HG03066 (cell line): ENCODE measurements around the gene AUTS2.

ENCODE experiments used
- ATAC-seq: cut with Tn5 transposase; IDR thresholded peaks from one replicate; pipeline ENCODE4 v1.9.1; 2021; ENCODE audit warnings: low read depth; ENCODE audit not compliant: unreplicated experiment

The AUTS2 gene

GRCh38 chr7:70570961-70571360 is 972.7 kb downstream of the AUTS2 start:
- ATAC-seq = no peak

GRCh38 chr7:70571403-70571934 is 973.2 kb downstream of the AUTS2 start:
- ATAC-seq = no peak

- ATAC-seq = no peak
Observed at GRCh38 chr7:70571961-70572360, 973.7 kb downstream of the AUTS2 start.

DNA sequence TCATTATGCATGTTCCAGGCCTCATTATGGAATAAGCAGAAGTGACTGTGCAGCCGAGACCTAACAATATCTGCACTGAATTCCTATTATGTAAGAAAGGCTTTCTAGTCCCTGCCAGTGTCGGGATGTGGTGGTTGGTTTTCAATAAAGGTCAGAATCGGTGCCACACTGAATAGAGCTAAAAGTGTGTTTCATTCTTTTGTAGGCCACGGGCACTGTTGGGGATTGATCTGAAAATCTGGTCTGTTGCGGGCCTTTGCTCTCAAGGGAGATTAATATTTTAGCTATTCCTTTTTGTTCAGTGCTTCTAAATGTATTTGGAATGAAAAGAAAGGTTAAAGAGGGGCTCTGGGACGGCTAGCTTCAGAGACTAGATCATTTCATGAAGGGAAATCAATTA is 974.3 kb downstream of the AUTS2 start:
- no peak for ATAC-seq

- no peak for ATAC-seq
Observed at GRCh38 chr7:70573071-70573661, 974.9 kb downstream of the AUTS2 start.

DNA sequence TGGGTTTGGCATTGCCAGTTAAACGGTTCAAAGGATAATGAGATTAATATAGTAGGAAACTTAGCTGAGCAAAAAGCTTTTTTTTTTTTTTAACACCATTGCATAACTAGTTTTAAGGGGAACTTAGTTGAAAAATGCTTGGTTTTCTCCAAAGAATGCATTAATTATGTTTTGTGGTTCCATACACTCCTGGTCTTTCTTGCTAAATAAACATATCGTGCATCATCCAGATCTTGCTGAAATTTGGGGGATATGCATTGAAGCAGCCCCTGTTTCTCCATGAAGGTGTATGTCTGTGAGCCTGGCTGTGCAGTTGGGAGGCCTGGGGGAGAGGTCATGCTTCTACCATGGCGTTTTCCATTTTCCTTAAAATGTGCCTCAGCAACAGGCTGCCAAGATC is 975.4 kb downstream of the AUTS2 start:
- no peak for ATAC-seq

- ATAC-seq = no peak
Observed at GRCh38 chr7:70574314-70574834, 976.1 kb downstream of the AUTS2 start.

GRCh38 chr7:70574970-70575799 is 976.9 kb downstream of the AUTS2 start:
- ATAC-seq = no peak

GRCh38 chr7:70577078-70577477 is 978.8 kb downstream of the AUTS2 start:
- no peak for ATAC-seq

DNA sequence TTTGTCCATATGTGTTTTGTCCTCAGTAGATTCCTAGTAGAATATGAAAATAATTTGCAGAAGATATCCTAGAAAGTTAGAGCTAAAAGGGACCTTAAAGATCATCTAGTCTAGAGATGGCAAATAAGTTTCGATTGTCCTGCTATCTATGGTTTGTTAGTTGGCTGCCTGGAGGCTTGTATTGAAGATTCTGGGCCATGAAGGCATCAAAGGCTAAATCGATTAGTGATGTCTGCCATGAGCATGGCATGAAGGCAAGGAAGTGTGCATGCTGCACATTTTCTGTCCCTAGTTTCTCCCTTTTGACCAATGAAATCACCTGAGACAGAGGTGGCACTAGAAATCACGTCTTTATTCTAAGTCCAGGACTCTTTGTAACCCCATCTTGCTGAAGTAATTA is 979.9 kb downstream of the AUTS2 start:
- ATAC-seq = no peak

DNA sequence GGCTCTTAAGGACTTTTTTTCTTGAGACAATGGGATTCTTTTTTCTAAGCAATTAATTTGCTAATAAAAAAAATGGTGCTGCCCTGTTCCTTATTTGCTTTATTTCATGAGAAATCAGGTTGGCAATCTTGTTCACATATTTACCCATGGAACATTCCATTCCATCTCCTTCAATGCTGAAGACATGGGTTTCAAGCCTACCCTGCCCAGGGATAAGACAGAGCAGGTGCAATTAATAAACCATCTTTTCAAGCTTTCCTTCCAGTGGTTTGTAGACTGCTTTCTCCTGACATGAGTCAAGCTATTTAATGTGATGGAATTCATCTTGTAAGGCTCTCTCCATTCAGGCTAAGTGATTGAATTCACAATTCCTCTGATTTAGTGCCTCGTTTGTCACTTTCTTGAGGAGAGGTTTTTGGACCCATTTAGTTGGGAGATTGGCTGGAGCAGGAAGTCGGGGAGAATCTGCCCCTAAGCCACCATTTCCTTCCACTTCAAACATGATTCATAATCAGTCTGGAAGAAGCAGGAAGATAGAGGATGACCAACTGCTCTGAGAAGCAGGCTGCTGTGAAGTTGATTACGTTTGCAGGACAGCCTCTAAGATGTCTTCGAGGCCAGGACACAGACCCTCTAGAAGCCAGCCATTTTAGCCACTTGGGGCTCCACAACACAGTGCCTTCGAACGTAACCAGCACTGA is 981.3 kb downstream of the AUTS2 start:
- no peak for ATAC-seq

- no peak for ATAC-seq
Observed at GRCh38 chr7:70580161-70580560, 981.9 kb downstream of the AUTS2 start.

DNA sequence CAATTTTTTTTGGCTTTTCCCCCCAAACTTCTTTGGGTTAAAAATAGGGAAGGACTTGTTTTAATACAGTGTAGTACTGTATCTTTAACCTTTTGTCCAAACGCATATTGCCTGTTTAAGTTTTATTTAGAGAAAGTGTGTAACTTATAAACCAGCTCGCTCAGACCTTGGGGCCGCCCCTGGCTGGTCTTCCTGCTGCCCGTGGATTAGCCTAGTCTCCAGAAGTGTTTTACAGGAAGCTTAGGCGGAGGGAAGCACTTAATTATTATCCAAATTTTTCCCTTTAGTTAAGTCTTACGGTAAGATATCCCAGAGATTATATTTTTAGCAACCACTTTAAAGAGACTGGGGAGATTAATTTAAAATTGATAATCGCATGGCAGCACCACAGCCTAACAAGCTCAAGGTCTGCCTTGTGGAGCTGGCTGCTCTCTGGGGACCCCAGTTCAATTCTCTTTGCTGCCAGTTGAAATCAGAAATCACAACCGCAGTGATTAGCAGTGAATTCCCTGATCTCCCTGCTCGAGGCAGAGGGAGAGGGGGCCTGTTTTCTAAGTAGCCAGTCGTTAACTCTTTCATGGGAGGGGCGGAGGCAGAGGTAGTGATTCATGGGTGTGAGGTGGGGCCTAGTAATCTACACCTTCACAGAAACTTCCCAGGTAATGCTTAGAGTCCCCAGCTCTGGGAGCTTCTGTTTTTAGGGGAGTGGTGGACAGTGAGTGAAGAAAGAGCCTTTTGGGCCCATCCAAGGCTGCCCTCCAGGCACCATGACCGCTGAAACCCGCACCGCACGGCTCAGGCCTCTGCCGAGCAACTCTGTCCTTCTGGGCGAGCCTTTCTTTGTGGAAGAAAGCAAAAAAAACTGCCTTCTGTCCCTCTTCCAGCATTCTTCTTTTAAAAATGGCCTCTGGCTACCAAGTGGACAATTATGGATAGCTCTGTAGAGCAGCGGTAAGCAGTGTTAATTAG is 984.9 kb downstream of the AUTS2 start:
- ATAC-seq = no peak

DNA sequence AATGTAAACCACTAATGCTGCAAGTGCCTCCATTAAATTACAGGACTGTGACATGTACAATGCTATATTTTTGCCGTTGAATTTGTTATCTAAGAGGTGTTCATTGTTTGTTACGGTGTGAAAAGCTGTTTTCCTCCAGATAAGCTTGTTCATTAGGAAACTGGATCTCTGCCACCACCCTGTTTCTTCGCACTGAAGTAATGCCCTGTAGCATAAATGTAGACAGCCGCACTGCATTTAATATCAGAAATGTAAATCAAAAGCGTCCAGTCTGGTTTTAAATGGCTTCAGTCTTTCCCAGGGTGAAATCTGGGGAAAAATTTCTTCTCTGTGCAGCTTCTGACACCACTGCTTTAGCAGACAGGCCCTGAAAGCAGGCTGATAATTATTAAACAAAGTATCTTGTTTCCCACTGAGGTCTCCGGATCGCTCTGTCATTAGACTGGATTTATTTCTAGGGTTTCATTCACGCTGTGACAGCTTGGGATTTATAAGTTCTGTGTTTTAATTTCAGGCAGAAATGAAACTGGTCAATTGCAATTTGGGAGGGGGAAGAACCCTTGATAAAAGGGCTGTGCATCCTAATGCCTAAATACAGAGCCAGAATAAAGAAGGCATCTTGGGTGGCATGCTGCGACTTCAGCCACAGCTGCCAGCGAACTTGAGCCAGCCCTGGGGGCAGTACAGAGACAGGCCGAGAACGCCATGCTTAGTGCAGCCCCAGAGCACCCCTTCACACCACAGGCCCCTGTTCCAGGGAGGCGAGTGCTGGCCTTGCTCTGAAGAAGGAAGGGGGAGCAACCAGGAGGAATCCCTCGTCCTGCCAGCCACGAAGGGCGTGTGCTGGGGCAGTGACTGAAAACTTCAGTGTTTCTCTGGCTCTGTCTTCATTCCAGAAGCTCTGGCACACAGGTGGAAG is 985.9 kb downstream of the AUTS2 start:
- ATAC-seq = no peak

DNA sequence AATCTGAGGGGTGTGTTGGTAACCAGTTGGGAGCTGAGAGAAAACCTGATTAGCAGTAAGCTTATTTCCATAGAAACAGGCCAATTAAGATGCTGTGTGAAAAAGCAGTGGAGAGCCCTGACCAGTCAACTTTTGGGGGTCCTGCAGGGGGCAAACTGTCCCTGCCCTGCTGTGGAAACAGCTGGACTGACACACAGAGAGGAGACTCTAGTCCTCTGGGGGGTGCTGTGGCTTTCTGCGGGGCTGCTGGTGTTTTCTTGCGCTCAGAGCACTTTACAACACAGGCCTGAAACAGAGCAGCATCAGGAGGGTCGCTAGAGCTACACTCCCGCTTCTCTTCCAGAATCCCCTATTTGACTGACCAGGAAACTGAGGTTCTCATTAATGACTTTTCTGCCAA is 986.8 kb downstream of the AUTS2 start:
- no peak for ATAC-seq

GRCh38 chr7:70586822-70587221 is 988.5 kb downstream of the AUTS2 start:
- ATAC-seq = no peak

- no peak for ATAC-seq
Observed at GRCh38 chr7:70587739-70588138, 989.5 kb downstream of the AUTS2 start.

DNA sequence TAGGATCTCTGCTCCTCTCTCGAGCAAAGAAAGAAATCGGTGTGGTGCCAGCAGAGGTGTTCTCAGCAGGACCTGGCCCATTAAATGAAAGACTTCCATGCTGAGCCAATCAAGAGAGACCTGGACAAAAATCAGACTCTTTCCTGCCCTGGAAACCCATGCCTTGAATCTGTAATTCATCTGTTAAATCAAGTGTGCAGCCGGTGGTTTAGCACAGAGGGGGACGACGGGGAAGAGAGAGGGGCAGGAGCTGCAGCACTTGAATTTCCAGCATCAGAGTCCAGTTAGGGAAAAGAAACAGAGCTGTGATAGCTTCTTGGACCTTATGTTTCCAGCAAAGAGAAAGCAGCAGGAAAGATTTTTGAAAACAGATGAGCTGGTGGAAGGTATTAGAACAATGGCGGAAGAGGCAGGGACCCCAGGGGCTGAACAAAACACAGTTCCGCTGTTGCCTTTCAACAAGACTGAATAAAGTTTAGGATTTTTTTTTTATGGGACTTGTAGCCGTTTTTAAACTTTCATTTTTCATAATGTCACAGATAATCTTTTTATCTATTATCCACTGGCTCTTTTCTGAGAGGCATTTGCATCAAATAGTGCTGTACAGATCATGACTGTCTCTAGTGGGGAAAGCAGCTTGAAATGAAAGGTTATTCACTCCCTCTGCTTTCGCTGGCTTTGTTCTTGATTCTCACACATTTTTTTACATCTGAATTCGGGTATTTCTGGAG is 990.1 kb downstream of the AUTS2 start:
- no peak for ATAC-seq
